Sigmoid colon (tissue), 4 donors: ENCODE data around the gene AP4E1.

ENCODE experiments used
- CTCF ChIP-seq, 4 experiments: fragments of 450-650 bp in 3 of 4; fragments of 200-600 bp in 1 of 4; IDR thresholded peaks; one replicate each; pipeline ENCODE4 v1.5.1; 2016 to 2019; ENCODE audit warnings: antibody characterized with exemption in 4 of 4, mild to moderate bottlenecking in 3 of 4, moderate library complexity in 2 of 4
- EP300 ChIP-seq, 4 donors: sonication (generic); formaldehyde crosslinking; IDR thresholded peaks; one replicate each; pipeline ENCODE4 v1.6.1; 2017; ENCODE audit warnings: antibody characterized with exemption in 4 of 4

GRCh38 chr15:50945725-50946124 is 37.2 kb downstream of the AP4E1 start:
- TF ChIP-seq EP300 (IDR thresholded peaks at IDR 0.05) (no peak), CTCF (IDR thresholded peaks at IDR 0.05) (no peak)
